GM23338 (cell line): ENCODE data around the gene TDO2.

Source experiments
- CTCF ChIP-seq, 2 experiments: fragments of 200-600 bp in 1 of 2; sonication (generic) in 1 of 2; conservative IDR thresholded peaks; 2 replicates each; pipeline versions ENCODE4 v1.5.1 to v1.6.1; 2016 to 2017; ENCODE audit warnings: antibody characterized with exemption in 2 of 2, low read depth in 2 of 2, mild to moderate bottlenecking in 2 of 2, moderate library complexity in 1 of 2
- ETS1 ChIP-seq: IDR thresholded peaks from 2 replicates; pipeline ENCODE4 v1.6.1; 2016; ENCODE audit warnings: antibody characterized with exemption
- EZH2 ChIP-seq: fragments of 200-600 bp; sonication (generic); IDR thresholded peaks from one replicate; pipeline ENCODE4 v1.8.0; 2017; ENCODE audit warnings: antibody characterized with exemption, mild to moderate bottlenecking, low read depth; ENCODE audit not compliant: unreplicated experiment
- POLR2AphosphoS5 ChIP-seq: IDR thresholded peaks from 2 replicates; pipeline ENCODE4 v1.6.1; 2016; ENCODE audit warnings: antibody characterized with exemption, low read depth
- REST ChIP-seq: IDR thresholded peaks from one replicate; pipeline ENCODE4 v1.6.1; 2018; ENCODE audit warnings: antibody characterized with exemption; ENCODE audit not compliant: unreplicated experiment

- TF ChIP-seq EZH2 (no peak), POLR2AphosphoS5 (no peak), CTCF (conservative IDR thresholded peaks at IDR 0.05; ENCODE audit: low read depth in 2 of 2) (no peak), ETS1 (no peak), REST (no peak)
Observed at GRCh38 chr4:155941820-155942219, 38.3 kb downstream of the TDO2 start.
